ENCODE data around the gene PGLYRP3.

PGLYRP3 gene

GRCh38 chr1:153262070-153262366 lies 50.7 kb downstream of the PGLYRP3 start:
- ATAC-seq: no peak
- TF ChIP-seq ARNTL (CRISPR knock-in tag; IDR thresholded peaks at IDR 0.05; ENCODE audit: borderline replicate concordance, low read depth) (no peak), ZFP30 (CRISPR knock-in tag; IDR thresholded peaks at IDR 0.05) (no peak), PPARA (CRISPR knock-in tag; IDR thresholded peaks at IDR 0.05; ENCODE audit: borderline replicate concordance) (no peak), RARB (CRISPR knock-in tag; IDR thresholded peaks at IDR 0.05) (no peak), TCF4 (CRISPR knock-in tag; IDR thresholded peaks at IDR 0.05; ENCODE audit: borderline replicate concordance) (no peak)

GRCh38 chr1:153261281-153262069 lies 51.3 kb downstream of the PGLYRP3 start:
- peak; percentile 66 for ATAC-seq
- TF ChIP-seq ZNF70 (CRISPR knock-in tag; IDR thresholded peaks at IDR 0.05) (peak; percentile 62; the same call in 1 of the 2 replicates), ZFP3 (CRISPR knock-in tag; IDR thresholded peaks at IDR 0.05) (no peak)

- TF ChIP-seq ISL1 (CRISPR knock-in tag; IDR thresholded peaks at IDR 0.05): no peak
- no peak for TF ChIP-seq ZFP3 (CRISPR knock-in tag; IDR thresholded peaks at IDR 0.05)
- TF ChIP-seq TOX (CRISPR knock-in tag; IDR thresholded peaks at IDR 0.05; ENCODE audit: borderline replicate concordance): no peak
- TF ChIP-seq ZNF70 (CRISPR knock-in tag; IDR thresholded peaks at IDR 0.05): no peak
- no peak for TF ChIP-seq ZC3H10 (CRISPR knock-in tag; IDR thresholded peaks at IDR 0.05)
- TF ChIP-seq TCF4 (CRISPR knock-in tag; IDR thresholded peaks at IDR 0.05; ENCODE audit: borderline replicate concordance): no peak
- no peak for TF ChIP-seq ZNF8 (CRISPR knock-in tag; IDR thresholded peaks at IDR 0.05)
- TF ChIP-seq ZFP30 (CRISPR knock-in tag; IDR thresholded peaks at IDR 0.05): no peak
- no peak for TF ChIP-seq CSRNP3 (CRISPR knock-in tag; IDR thresholded peaks at IDR 0.05)
- no peak for TF ChIP-seq RARB (CRISPR knock-in tag; IDR thresholded peaks at IDR 0.05)
- TF ChIP-seq BACH2 (CRISPR knock-in tag; IDR thresholded peaks at IDR 0.05; ENCODE audit: borderline replicate concordance): no peak
- no peak for TF ChIP-seq PATZ1 (CRISPR knock-in tag; IDR thresholded peaks at IDR 0.05; ENCODE audit: borderline replicate concordance)
- TF ChIP-seq CSDC2 (CRISPR knock-in tag; IDR thresholded peaks at IDR 0.05): no peak
- no peak for TF ChIP-seq ESRRG (CRISPR knock-in tag; IDR thresholded peaks at IDR 0.05)
- TF ChIP-seq POU6F1 (CRISPR knock-in tag; IDR thresholded peaks at IDR 0.05; ENCODE audit: borderline replicate concordance, low read depth): no peak
- TF ChIP-seq CREB5 (CRISPR knock-in tag; IDR thresholded peaks at IDR 0.05; ENCODE audit: low read depth): no peak
- peak; percentile 36 for ATAC-seq
Measured at GRCh38 chr1:153260585-153261280, 52.0 kb downstream of the PGLYRP3 start.

GRCh38 chr1:153259387-153259786 lies 53.4 kb downstream of the PGLYRP3 start, which contains the start of gene LORICRIN:
TSS of gene LORICRIN (plus strand) at chr1:153259687. CDS start at chr1:153260950, 1,263 bp downstream.
- TF ChIP-seq SNAI2 (CRISPR knock-in tag; IDR thresholded peaks at IDR 0.05) (no peak), PPARA (CRISPR knock-in tag; IDR thresholded peaks at IDR 0.05; ENCODE audit: borderline replicate concordance) (no peak), ZNF565 (CRISPR knock-in tag; conservative IDR thresholded peaks at IDR 0.05; ENCODE audit: low read depth) (no peak), ARNTL (CRISPR knock-in tag; IDR thresholded peaks at IDR 0.05; ENCODE audit: borderline replicate concordance, low read depth) (no peak), TOX (CRISPR knock-in tag; IDR thresholded peaks at IDR 0.05; ENCODE audit: borderline replicate concordance) (no peak), GLIS3 (CRISPR knock-in tag; IDR thresholded peaks at IDR 0.05) (no peak), CREB5 (CRISPR knock-in tag; IDR thresholded peaks at IDR 0.05; ENCODE audit: low read depth) (no peak), OSR1 (CRISPR knock-in tag; IDR thresholded peaks at IDR 0.05) (no peak), TSHZ2 (CRISPR knock-in tag; IDR thresholded peaks at IDR 0.05) (no peak), ZNF8 (CRISPR knock-in tag; IDR thresholded peaks at IDR 0.05) (no peak)
- no peak for ATAC-seq
